ENCODE measurements around the gene CENPK. TPM values are rescaled to one million over a fixed set of nuclear protein-coding genes. Genes with fewer than 3 reads are reported as not detected.

Gene CENPK
- total RNA-seq, 1 experiment from 2014 or later = 46.0 TPM

DNA sequence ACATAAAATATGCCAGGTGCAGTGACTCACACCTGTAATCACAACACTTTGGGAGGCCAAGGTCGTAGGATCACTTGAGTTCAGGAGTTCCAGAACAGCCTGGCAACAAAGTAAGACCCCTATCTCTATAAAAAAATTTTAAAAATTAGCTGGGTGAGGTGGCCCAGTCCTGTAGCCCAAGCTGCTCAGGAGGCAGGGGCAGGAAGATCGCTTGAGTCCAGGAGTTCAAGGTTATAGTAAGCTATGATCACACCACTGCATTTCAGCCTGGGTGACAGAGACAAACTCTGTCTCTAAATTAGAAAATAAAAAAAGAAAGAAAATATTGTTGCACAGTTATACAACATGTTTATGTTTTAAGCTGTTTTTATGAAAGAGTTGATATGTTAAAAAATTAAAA lies 6.8 kb downstream of the CENPK start:
- Histone ChIP-seq H2BK15ac (ENCODE audit: low read depth, low read length) (no peak overlapping the region), H2BK120ac (ENCODE audit: low read depth, low read length, poor library complexity, severe bottlenecking) (no peak overlapping the region), H3T11ph (ENCODE audit: low read length) (no peak overlapping the region), H2AFZ (ENCODE audit: low read length) (no peak overlapping the region), H3K14ac (ENCODE audit: insufficient read depth, low read length) (no peak overlapping the region), H4K91ac (ENCODE audit: insufficient read length, low read depth, low read length) (no peak overlapping the region), H3K4me1 (ENCODE audit: insufficient read depth, low read length) (no peaks in the 10 kb centered on the region), H3K27me3 (ENCODE audit: insufficient read depth, low read length) (no peaks in the 10 kb centered on the region), H3K4me2 (ENCODE audit: insufficient read depth, insufficient read length, low read length) (no peak overlapping the region), H4K5ac (ENCODE audit: insufficient read length, low read depth, low read length) (no peak overlapping the region), H3K27ac (ENCODE audit: insufficient read length, low read depth, low read length) (no peak overlapping the region), H2BK20ac (ENCODE audit: low read depth, low read length, poor library complexity, severe bottlenecking) (no peak overlapping the region), H2AK5ac (ENCODE audit: insufficient read length, low read length) (no peak overlapping the region), H2BK12ac (ENCODE audit: insufficient read length, low read depth, low read length) (no peak overlapping the region), H3K9ac (ENCODE audit: extremely low read depth, insufficient read length, low read length) (no peak overlapping the region), H4K8ac (replicated peaks; ENCODE audit: insufficient read length, low read depth, low read length) (no peak overlapping the region), H3K4ac (ENCODE audit: low read depth, low read length) (no peak overlapping the region), H3K79me1 (ENCODE audit: insufficient read depth, low read depth, low read length, poor library complexity, severe bottlenecking) (no peaks in the 10 kb centered on the region), H3K23ac (ENCODE audit: insufficient read length, low read depth, low read length) (no peak overlapping the region), H3K18ac (ENCODE audit: insufficient read length, low read depth, low read length) (no peak overlapping the region), H4K20me1 (ENCODE audit: control insufficient read depth, insufficient read depth, insufficient read length) (no peaks in the 10 kb centered on the region), H2BK5ac (ENCODE audit: insufficient read length, low read length) (no peak overlapping the region), H3K56ac (ENCODE audit: insufficient read length, low read depth, low read length) (no peak overlapping the region), H3K9me3 (ENCODE audit: control insufficient read depth, low read depth, low read length) (no peaks in the 10 kb centered on the region), H3K79me2 (ENCODE audit: insufficient read depth, low read length) (no peaks in the 10 kb centered on the region), H3K23me2 (ENCODE audit: insufficient read length, low read depth, low read length, poor library complexity, severe bottlenecking) (no peaks in the 10 kb centered on the region)
- no peaks in the 10 kb centered on the region for H3K9me3 Mint-ChIP-seq
- no peak overlapping the region for H3K4me3 Mint-ChIP-seq
- no CpG with 5 or more reads among the region's 2 CpGs for WGBS (ENCODE audit: extremely low coverage, insufficient read length, low lambda C conversion rate)
- peaks cover 6 to 50% (median 40%) of the 10 kb centered on the region in 3 experiments; a peak in 5 of 7 replicates for H3K36me3 Mint-ChIP-seq (ENCODE audit: insufficient read depth in 1 of 3, low read depth in 3 of 3)
- TF ChIP-seq, protein P1, sequence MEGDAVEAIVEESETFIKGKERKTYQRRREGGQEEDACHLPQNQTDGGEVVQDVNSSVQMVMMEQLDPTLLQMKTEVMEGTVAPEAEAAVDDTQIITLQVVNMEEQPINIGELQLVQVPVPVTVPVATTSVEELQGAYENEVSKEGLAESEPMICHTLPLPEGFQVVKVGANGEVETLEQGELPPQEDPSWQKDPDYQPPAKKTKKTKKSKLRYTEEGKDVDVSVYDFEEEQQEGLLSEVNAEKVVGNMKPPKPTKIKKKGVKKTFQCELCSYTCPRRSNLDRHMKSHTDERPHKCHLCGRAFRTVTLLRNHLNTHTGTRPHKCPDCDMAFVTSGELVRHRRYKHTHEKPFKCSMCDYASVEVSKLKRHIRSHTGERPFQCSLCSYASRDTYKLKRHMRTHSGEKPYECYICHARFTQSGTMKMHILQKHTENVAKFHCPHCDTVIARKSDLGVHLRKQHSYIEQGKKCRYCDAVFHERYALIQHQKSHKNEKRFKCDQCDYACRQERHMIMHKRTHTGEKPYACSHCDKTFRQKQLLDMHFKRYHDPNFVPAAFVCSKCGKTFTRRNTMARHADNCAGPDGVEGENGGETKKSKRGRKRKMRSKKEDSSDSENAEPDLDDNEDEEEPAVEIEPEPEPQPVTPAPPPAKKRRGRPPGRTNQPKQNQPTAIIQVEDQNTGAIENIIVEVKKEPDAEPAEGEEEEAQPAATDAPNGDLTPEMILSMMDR (conservative IDR thresholded peaks at IDR 0.05) = no peak
- DNase-seq = no peak
- H3K4me1 Mint-ChIP-seq = no peaks in the 10 kb centered on the region; a peak in 1 of 4 replicates
- H3K27ac Mint-ChIP-seq = no peak overlapping the region
- H3K27me3 Mint-ChIP-seq (ENCODE audit: low read depth) = no peaks in the 10 kb centered on the region; the same call in 1 of the 2 replicates
